ENCODE results near the gene AP5M1. TPM values are rescaled to one million over a fixed set of nuclear protein-coding genes. Genes with fewer than 3 reads are reported as not detected.
A peak's percentile ranks its signal among the peaks of the same experiment; 100 is the strongest.

The AP5M1 gene
- total RNA-seq, 1 donor from 2014 or later, result 22.3 TPM

- TF ChIP-seq CTCF (conservative IDR thresholded peaks at IDR 0.05; ENCODE audit: low read depth, low read length), result no peak
- H3K4me3 ChIP-seq (ENCODE audit: low read depth, low read length), result no peak overlapping the region
- no peak for DNase-seq (ENCODE audit: low read depth)
Observed at GRCh38 chr14:57262117-57262516, 6.7 kb upstream of the AP5M1 start.

- no peak for TF ChIP-seq CTCF (conservative IDR thresholded peaks at IDR 0.05; ENCODE audit: low read depth, low read length)
- no peak for DNase-seq (ENCODE audit: low read depth)
- peak overlapping the region; percentile 12 for H3K4me3 ChIP-seq (ENCODE audit: low read depth, low read length)
Observed at GRCh38 chr14:57266065-57266464, 2.7 kb upstream of the AP5M1 start.

GRCh38 chr14:57273236-57273635 is 4.5 kb downstream of the AP5M1 start:
- TF ChIP-seq CTCF (conservative IDR thresholded peaks at IDR 0.05; ENCODE audit: low read depth, low read length), result no peak
- no peak for DNase-seq (ENCODE audit: low read depth)
- H3K4me3 ChIP-seq (ENCODE audit: low read depth, low read length), result no peak overlapping the region

GRCh38 chr14:57274551-57274950 is 5.8 kb downstream of the AP5M1 start:
- TF ChIP-seq CTCF (conservative IDR thresholded peaks at IDR 0.05; ENCODE audit: low read depth, low read length), result no peak
- DNase-seq (ENCODE audit: low read depth), result no peak
- no peak overlapping the region for H3K4me3 ChIP-seq (ENCODE audit: low read depth, low read length)

- TF ChIP-seq CTCF (conservative IDR thresholded peaks at IDR 0.05; ENCODE audit: low read depth, low read length), result no peak
- H3K4me3 ChIP-seq (ENCODE audit: low read depth, low read length), result no peak overlapping the region
- DNase-seq (ENCODE audit: low read depth), result no peak
Observed at GRCh38 chr14:57275023-57275664, 6.4 kb downstream of the AP5M1 start.

- H3K4me3 ChIP-seq (ENCODE audit: low read depth, low read length), result no peak overlapping the region
- no peak for DNase-seq (ENCODE audit: low read depth)
- TF ChIP-seq CTCF (conservative IDR thresholded peaks at IDR 0.05; ENCODE audit: low read depth, low read length), result no peak
Observed at GRCh38 chr14:57277062-57277461, 8.3 kb downstream of the AP5M1 start.

- TF ChIP-seq CTCF (conservative IDR thresholded peaks at IDR 0.05; ENCODE audit: low read depth, low read length), result no peak
- H3K4me3 ChIP-seq (ENCODE audit: low read depth, low read length), result no peak overlapping the region
Observed at GRCh38 chr14:57287745-57288144, 19.0 kb downstream of the AP5M1 start.

More at GRCh38 chr14:57287745-57288144, 19.0 kb downstream of the AP5M1 start:
- DNase-seq (ENCODE audit: low read depth), result no peak
